HG03565 (cell line): ENCODE measurements around the gene CCDC188.

Source experiments
- ATAC-seq: cut with Tn5 transposase; IDR thresholded peaks from one replicate; pipeline ENCODE4 v1.9.1; 2021; ENCODE audit warnings: mild to moderate bottlenecking, moderate library complexity; ENCODE audit not compliant: unreplicated experiment

The CCDC188 gene

DNA sequence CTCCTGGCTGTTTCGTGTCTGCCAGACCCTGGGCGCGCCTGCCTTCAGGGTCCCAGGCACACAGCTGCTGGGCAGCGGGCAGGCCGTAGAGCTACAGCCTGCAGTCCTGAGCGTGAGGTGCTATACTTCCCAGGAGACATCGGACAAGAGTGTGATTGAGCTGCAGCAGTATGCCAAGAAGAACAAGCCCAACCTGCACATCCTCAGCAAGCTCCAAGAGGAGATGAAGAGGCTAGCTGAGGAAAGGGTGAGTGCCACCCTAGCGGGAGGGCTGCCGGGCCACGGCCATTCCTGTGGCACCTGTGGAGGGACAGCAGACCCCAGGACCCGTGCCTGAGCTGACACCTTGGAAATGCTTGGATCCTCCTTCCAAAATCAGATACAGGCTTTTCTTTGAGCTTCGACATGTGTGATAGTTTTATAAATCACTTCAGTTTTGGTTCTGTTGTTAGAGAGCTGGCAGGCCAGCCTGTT lies 42.1 kb downstream of the CCDC188 start:
- no peak for ATAC-seq

DNA sequence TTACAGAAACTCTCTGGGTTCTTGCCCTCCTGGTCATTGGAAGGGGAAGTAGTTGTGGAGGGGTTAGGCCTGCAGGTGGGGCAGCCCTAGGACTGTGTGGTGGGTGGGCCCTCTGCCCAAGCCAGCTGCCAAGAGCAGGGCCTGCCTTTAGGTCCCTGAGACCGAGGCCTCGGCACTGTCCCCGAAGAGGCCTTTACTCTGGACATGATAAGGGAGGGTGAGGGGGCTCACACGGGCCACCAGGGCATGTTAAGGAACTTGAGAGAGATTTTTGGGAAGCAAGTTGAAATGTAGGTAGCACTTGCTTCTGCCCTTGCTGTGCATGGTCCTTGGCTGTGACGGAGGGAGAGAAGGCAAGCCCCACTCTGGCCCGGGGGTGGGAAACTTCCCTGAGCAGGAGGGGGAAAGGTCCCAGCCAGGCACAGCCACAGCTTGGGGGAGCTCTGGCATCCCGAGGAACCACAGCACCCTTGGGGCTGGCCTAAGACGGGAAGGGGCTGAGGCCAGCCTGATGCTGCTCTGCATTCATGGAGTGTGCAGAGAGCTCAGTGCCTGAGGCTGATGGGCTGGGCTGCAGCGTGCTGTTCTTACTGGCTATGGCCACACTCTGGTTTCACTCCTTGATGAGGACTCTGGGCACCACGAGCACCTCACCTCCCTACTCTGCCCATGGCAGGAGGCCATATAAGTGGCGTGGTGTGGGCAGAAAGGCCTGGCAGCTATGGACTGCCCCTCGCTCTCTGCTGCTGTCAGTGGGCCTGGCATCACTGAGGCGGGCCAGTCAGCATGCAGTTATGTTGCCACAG lies 42.7 kb downstream of the CCDC188 start:
- no peak for ATAC-seq

DNA sequence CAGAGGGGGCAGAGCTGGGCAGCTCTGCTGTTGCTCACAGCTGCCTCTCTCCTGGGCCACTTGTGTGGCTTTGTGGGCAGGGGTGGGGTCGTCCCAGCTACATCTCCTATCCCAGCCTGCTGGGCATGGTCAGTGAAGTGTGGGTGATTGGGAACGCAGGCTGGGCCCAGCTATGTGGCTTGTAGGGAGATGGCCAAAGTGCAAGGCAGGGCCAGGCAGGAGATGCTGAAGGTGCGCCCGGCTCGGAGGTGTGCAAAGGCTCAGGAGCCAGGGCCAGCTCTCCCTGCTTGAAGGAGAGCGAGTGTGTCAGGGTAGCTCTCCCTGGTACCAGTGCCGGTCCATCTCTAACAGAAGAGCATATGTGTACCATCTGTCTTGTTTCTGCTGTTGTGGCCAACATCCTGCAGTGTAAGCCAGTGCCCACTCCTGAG lies 43.4 kb downstream of the CCDC188 start:
- ATAC-seq, result no peak

DNA sequence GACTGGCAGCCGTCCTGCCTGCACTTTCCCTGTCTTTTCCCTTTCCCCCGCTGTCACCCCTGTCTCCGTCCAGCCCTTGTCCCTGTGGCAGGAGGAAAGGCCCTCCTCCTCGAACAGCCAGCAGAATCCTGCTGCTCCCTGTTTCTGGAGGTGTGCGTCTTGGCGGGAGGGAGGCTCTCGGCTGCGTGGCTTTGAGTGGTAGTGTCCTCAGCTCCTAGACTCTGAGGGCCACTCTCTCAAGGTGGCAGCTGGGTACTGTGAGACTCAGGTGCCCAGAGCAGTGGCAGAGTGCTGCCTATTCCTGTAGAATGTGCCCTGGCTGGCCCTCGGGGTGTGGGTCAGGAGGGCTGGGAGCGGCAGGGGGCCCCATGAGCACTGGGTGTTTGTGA lies 44.0 kb downstream of the CCDC188 start:
- ATAC-seq, result no peak

DNA sequence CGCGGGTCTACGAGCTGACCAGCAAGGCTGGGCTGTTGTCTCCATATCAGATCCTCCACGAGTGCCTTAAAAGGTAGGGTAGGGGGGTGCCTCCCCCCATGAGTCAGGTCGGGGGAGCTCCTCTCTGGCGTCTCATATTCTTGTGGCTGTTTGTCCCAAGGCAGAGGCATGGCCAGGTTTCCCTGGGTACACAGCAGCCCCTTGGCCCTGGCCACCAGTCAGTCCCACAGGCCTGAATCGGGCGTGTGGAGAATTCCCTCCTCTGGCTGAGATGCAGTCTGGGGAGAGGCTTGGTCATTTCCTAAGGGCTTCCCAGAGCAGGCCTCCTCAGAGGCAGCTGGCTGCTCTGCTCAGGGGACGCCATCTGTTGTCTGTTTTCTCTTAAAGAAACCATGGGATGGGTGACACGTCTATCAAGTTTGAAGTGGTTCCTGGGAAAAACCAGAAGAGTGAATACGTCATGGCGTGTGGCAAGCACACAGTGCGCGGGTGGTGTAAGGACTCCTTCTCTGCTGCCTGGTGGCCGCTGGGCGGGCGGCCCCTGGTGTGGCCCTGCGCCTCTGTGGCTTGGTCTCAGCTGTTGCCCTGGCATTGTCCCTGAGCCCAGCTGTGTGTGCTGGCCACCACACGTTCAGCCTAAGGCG lies 44.5 kb downstream of the CCDC188 start:
- no peak for ATAC-seq

DNA sequence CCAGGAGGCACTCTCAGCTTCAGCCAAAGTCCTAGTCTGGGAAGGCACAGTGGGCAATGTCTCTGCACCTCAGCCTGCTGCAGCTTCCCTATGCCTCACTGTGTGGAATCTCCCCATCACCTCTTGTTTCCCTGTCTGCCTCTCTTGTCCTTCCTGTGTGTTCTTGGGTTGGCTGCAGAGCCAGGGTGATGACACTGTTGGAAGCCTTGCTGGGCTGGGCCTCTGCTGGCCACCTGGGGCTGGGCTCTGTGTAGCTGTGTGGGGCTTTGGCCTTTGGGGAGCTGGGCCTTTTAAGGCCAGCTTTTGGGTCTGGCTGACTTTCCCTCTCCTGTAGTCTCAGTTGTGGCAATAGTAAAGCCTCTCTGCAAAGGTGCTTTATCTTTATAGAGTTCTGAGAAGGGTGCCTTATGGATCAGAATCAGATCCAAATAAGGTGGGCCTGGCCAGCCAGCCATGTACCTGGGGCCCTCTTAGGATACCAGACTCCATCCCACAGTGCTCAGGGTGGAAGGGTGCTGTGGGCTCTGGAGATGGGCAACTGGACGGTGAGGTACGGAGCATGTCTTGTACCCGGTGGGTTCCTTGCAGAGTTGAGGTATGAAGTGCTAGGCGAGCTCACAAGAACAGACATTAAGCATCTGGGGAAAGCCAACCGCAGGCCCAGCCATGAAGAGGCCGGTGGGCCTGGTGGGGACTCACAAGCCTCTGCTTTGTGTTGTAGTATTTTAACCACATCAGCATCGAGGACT lies 45.2 kb downstream of the CCDC188 start:
- no peak for ATAC-seq

DNA sequence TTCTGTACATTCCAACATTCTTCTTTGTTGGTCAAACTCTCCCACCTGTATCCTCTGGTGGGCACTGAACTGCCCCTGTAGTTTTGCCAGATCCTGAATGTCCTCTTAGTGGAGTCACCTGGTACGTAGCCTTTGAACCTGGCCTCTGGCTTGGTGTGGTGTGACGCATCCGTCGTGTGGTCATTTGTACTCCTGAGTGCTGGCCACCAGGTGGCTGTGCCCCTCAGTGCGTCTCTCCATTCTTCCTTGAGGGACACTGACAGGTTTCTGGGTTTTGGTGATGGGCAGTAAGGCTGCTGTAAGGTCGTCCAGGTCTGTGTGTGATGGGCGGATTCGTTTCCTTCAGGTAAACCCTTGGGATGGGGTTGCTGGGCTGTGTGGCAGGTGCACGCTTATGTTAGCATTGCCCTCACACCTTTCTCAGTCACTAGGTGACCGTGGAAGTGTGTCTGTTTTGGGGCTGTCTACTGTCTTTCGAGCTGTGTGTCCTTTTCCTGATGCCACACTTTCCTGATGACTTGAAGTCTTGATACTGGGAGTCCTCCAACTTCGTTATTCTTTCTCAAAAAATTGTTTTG lies 48.6 kb downstream of the CCDC188 start:
- ATAC-seq, result no peak

DNA sequence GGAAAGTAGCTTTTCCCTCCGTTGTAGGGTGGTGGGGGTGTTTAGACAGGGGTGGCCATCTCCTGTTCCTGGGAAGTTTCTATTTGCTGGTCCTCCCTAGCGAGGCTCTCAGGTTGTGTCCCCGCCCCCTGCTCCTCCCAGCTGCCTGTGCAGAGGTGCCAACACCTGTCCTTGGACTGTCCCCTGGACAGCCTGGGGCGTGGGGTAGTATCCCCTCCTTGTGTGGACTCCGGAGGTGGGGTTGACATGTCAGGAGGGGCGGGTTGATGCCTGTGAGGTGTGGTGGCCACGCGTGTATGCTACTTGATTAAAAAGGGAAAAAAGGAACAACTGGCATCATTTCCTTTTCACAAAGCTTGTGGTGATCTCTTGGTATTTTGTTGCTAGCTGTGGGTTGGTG lies 49.2 kb downstream of the CCDC188 start:
- ATAC-seq, result no peak

DNA sequence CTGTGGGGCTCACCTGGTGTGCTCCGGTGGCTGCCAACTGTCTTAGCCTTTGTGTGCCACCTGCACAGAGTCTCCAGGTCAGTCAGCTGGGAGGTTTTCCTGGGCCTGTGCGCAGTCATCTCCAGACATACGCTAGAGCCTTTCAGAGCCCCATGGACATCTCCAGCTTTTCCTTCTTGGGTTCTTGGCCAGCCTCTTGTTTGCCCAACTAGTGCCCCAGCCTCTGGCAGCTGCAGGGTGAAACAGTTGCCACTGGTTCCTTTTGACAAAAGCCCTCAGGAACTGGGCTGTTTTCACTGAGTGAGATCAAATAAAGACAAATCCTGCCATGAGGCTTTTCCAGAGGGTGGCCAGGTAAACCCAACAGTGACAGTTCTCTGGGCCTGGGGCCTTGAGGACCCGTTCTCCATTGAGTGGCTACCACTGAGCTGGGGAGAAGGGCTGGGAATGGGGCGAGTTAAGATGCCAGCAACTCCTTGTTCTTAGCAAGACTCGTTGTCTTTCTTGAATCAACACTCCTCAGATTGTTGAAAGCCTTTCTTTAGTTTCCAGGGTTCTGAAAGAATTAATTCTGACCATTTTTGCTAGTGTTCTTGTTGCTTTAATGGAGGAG lies 51.6 kb downstream of the CCDC188 start:
- no peak for ATAC-seq
